Measurements from ENCODE around the gene ASIC2.

The ASIC2 gene

GRCh38 chr17:33127706-33128105 is 165.4 kb downstream of the ASIC2 start:
- Histone ChIP-seq H3K36me3 (ENCODE audit: control insufficient read depth in 2 of 2, insufficient read depth in 1 of 2, low read length in 2 of 2) (no peaks in the 10 kb centered on the region), H3K4me1 (ENCODE audit: control insufficient read depth, insufficient read depth, low read length) (no peaks in the 10 kb centered on the region), H3K9me3 (ENCODE audit: control insufficient read depth, insufficient read depth, low read depth, low read length) (no peaks in the 10 kb centered on the region), H3K27ac (ENCODE audit: extremely low read depth, low read depth, low read length) (no peak overlapping the region), H3K4me3 (ENCODE audit: low read depth, low read length) (no peak overlapping the region)
- ChIA-PET CTCF (no interaction called here), POLR2A (no interaction called here)
- TF ChIP-seq SP2 (tag by site-specific recombination; IDR thresholded peaks at IDR 0.05) = no peak
- no peak for TF ChIP-seq ZNF510 (tag by site-specific recombination; IDR thresholded peaks at IDR 0.05; ENCODE audit: insufficient replicate concordance)
- TF ChIP-seq, protein P1, sequence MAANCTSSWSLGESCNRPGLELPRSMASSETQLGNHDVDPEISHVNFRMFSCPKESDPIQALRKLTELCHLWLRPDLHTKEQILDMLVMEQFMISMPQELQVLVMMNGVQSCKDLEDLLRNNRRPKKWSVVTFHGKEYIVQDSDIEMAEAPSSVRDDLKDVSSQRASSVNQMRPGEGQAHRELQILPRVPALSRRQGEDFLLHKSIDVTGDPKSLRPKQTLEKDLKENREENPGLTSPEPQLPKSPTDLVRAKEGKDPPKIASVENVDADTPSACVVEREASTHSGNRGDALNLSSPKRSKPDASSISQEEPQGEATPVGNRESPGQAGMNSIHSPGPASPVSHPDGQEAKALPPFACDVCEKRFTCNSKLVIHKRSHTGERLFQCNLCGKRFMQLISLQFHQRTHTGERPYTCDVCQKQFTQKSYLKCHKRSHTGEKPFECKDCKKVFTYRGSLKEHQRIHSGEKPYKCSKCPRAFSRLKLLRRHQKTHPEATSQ (tag by site-specific recombination; IDR thresholded peaks at IDR 0.05) = no peak
- TF ChIP-seq YY2 (tag by site-specific recombination; IDR thresholded peaks at IDR 0.05) = no peak
- TF ChIP-seq PRDM1 (tag by site-specific recombination; IDR thresholded peaks at IDR 0.05) = no peak
- no peak for TF ChIP-seq FEZF1 (tag by site-specific recombination; IDR thresholded peaks at IDR 0.05)
- TF ChIP-seq ZFP37 (tag by site-specific recombination; IDR thresholded peaks at IDR 0.05) = no peak
- no peak for TF ChIP-seq MEIS1 (CRISPR knock-in tag; IDR thresholded peaks at IDR 0.05; ENCODE audit: borderline replicate concordance)
- no peak for TF ChIP-seq ZNF140 (tag by site-specific recombination; IDR thresholded peaks at IDR 0.05)
- TF ChIP-seq ZNF48 (tag by site-specific recombination; IDR thresholded peaks at IDR 0.05) = no peak
- TF ChIP-seq ZNF571 (tag by site-specific recombination; IDR thresholded peaks at IDR 0.05) = no peak

- ChIA-PET POLR2A (interaction anchor here (0.6 kb wide), 1 partner anchor 1872 kb away, joined by 8 read pairs; no protein-coding TSS in a partner anchor), CTCF (no interaction called here)
- Histone ChIP-seq H3K4me3 (ENCODE audit: low read depth, low read length) (no peak overlapping the region), H3K9me3 (ENCODE audit: control insufficient read depth, insufficient read depth, low read depth, low read length) (no peaks in the 10 kb centered on the region), H3K27ac (ENCODE audit: extremely low read depth, low read depth, low read length) (no peak overlapping the region), H3K4me1 (ENCODE audit: control insufficient read depth, insufficient read depth, low read length) (no peaks in the 10 kb centered on the region), H3K36me3 (ENCODE audit: control insufficient read depth in 2 of 2, insufficient read depth in 1 of 2, low read length in 2 of 2) (no peaks in the 10 kb centered on the region)
- no peak for TF ChIP-seq ZNF324 (tag by site-specific recombination; IDR thresholded peaks at IDR 0.05)
- TF ChIP-seq ZNF433 (tag by site-specific recombination; IDR thresholded peaks at IDR 0.05; ENCODE audit: low read depth) = no peak
- TF ChIP-seq ZNF473 (tag by site-specific recombination; IDR thresholded peaks at IDR 0.05) = no peak
- no peak for TF ChIP-seq MYNN (tag by site-specific recombination; IDR thresholded peaks at IDR 0.05; ENCODE audit: borderline replicate concordance)
- no peak for TF ChIP-seq ZBTB21 (tag by site-specific recombination; IDR thresholded peaks at IDR 0.05)
These were observed 167.0 kb downstream of the ASIC2 start for GRCh38 chr17:33126086-33126485.

DNA sequence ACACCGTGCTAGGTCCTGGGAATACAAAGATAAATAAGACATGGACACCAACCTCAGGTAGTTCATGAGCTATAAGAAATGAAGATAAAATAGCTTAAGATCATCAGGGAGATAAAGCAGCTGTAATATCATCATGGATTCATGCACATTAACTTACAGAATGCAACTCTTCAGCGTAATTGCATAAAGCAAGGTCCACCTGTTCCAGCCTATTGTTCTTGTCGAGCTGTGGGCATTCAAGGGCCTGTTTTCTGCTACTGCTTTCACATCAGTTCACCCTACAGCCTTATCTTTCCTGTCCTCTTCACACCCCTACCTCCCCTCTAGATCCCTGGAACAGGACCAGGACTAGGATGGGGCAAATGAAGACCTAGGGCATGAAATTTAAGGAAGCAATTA is 167.5 kb downstream of the ASIC2 start:
- POLR2A ChIA-PET = interaction anchor here (0.6 kb wide), 1 partner anchor 1872 kb away, joined by 8 read pairs; no protein-coding TSS in a partner anchor
- Histone ChIP-seq H3K9me3 (ENCODE audit: control insufficient read depth, insufficient read depth, low read depth, low read length) (no peaks in the 10 kb centered on the region), H3K4me3 (ENCODE audit: low read depth, low read length) (no peak overlapping the region), H3K27ac (ENCODE audit: extremely low read depth, low read depth, low read length) (no peak overlapping the region), H3K4me1 (ENCODE audit: control insufficient read depth, insufficient read depth, low read length) (no peaks in the 10 kb centered on the region), H3K36me3 (ENCODE audit: control insufficient read depth in 2 of 2, insufficient read depth in 1 of 2, low read length in 2 of 2) (no peaks in the 10 kb centered on the region)
- TF ChIP-seq, protein P2, sequence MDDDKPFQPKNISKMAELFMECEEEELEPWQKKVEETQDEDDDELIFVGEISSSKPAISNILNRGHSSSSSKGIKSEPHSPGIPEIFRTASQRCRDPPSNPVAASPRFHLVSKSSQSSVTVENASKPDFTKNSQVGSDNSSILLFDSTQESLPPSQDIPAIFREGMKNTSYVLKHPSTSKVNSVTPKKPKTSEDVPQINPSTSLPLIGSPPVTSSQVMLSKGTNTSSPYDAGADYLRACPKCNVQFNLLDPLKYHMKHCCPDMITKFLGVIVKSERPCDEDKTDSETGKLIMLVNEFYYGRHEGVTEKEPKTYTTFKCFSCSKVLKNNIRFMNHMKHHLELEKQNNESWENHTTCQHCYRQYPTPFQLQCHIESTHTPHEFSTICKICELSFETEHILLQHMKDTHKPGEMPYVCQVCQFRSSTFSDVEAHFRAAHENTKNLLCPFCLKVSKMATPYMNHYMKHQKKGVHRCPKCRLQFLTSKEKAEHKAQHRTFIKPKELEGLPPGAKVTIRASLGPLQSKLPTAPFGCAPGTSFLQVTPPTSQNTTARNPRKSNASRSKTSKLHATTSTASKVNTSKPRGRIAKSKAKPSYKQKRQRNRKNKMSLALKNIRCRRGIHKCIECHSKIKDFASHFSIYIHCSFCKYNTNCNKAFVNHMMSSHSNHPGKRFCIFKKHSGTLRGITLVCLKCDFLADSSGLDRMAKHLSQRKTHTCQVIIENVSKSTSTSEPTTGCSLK (tag by site-specific recombination; IDR thresholded peaks at IDR 0.05) = no peak
- CTCF ChIA-PET = no interaction called here
